ENCODE measurements around the gene RS1. TPM values are rescaled to one million over a fixed set of nuclear protein-coding genes. Genes with fewer than 3 reads are reported as not detected.

RS1 gene
- total RNA-seq, 4 donors from 2014 or later, result not detected

GRCh38 chrX:18676050-18676449, 4.1 kb upstream of the RS1 start:
- no peak overlapping the region for H3K27ac ChIP-seq
- DNase-seq, result no peak
- H3K27me3 ChIP-seq, result no peaks in the 10 kb centered on the region
- TF ChIP-seq, protein P1, sequence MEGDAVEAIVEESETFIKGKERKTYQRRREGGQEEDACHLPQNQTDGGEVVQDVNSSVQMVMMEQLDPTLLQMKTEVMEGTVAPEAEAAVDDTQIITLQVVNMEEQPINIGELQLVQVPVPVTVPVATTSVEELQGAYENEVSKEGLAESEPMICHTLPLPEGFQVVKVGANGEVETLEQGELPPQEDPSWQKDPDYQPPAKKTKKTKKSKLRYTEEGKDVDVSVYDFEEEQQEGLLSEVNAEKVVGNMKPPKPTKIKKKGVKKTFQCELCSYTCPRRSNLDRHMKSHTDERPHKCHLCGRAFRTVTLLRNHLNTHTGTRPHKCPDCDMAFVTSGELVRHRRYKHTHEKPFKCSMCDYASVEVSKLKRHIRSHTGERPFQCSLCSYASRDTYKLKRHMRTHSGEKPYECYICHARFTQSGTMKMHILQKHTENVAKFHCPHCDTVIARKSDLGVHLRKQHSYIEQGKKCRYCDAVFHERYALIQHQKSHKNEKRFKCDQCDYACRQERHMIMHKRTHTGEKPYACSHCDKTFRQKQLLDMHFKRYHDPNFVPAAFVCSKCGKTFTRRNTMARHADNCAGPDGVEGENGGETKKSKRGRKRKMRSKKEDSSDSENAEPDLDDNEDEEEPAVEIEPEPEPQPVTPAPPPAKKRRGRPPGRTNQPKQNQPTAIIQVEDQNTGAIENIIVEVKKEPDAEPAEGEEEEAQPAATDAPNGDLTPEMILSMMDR (IDR thresholded peaks at IDR 0.05), result no peak
- no peak for TF ChIP-seq POLR2A (IDR thresholded peaks at IDR 0.05)
- H3K36me3 ChIP-seq, result no peaks in the 10 kb centered on the region
- no peaks in the 10 kb centered on the region for H3K9me3 ChIP-seq
- no peaks in the 10 kb centered on the region for H3K4me1 ChIP-seq
- no peak overlapping the region for H3K4me3 ChIP-seq

GRCh38 chrX:18674788-18675735, 3.2 kb upstream of the RS1 start:
- Histone ChIP-seq H3K27ac (peak overlapping the region; percentile 88 to 91 (median 89)), H3K9me3 (no peaks in the 10 kb centered on the region), H3K4me3 (peak overlapping the region; percentile 56 to 83 (median 66)), H3K36me3 (no peaks in the 10 kb centered on the region), H3K4me1 (no peaks in the 10 kb centered on the region), H3K27me3 (no peaks in the 10 kb centered on the region)
- peak; percentile 73 to 87 (median 83) for DNase-seq
- peak; percentile 14 to 27 for TF ChIP-seq POLR2A (IDR thresholded peaks at IDR 0.05)
- TF ChIP-seq, protein P1 (IDR thresholded peaks at IDR 0.05), result no peak

DNA sequence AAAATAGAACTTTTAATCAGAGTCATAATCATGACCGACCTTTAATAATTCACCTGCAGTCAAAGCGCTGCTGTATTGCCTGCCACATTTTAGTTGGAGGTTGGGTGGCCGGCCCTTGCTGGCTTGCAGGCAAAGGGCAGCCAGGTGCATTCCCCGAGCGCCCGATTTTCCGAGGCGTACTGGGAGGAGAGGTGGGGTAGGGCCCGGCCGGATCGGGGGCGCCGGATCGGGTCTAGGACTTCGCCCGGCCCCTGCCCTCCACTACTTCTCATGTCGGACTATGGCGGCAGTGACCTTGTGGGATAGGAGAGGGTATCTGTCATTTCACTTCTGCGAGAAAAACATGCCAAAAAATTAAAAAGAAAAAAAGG, 2.5 kb upstream of the RS1 start:
- TF ChIP-seq, protein P1 (IDR thresholded peaks at IDR 0.05), result no peak
- TF ChIP-seq POLR2A (IDR thresholded peaks at IDR 0.05), result no peak
- Histone ChIP-seq H3K9me3 (no peaks in the 10 kb centered on the region), H3K36me3 (no peaks in the 10 kb centered on the region), H3K27ac (peak overlapping the region; percentile 26 to 90 (median 53)), H3K4me1 (no peaks in the 10 kb centered on the region), H3K27me3 (no peaks in the 10 kb centered on the region), H3K4me3 (peak overlapping the region; percentile 56 to 83 (median 66))
- DNase-seq, result peak; percentile 41 to 59 (median 52)

DNA sequence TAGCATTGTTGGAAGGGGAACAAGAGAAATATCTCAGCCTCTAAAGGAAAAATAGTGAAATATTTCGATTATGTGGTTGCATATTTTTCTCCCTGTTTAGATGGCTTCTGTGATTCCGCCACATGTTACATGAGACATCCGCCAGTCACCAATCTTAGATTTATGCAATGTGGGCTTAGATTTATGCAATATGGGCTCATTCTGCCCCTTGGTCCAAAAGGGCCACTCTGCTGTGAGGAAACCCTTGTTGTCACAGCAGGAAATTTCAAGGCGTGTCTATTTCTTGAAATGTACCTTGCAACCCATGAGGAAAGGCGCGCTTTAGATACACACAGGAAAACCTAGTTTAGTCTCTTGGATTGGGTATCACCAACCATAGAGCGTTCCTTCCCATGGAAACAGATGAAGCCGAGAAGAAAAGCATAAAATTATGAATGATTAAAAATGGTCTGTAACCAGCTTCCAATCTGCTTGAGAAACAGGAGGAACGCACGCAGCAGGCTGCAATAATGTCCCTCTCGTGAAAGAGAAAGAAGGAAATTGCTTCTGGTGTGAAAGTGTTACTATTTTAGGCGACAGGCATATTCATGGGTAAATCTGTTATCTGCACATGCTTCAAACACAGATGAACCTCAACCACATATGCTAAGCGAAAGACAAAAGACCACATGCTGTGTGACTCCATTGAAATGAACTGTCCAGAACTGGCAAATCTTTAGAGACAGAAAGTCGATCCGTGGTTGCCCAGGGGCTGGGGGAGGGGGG, 3.7 kb downstream of the RS1 start:
- TF ChIP-seq, protein P1 (IDR thresholded peaks at IDR 0.05), result no peak
- no peak for TF ChIP-seq POLR2A (IDR thresholded peaks at IDR 0.05)
- DNase-seq, result no peak

GRCh38 chrX:18666614-18667013, 5.3 kb downstream of the RS1 start:
- no peak for DNase-seq
- Histone ChIP-seq H3K27ac (no peak overlapping the region), H3K36me3 (no peaks in the 10 kb centered on the region), H3K4me1 (no peaks in the 10 kb centered on the region), H3K4me3 (no peak overlapping the region), H3K9me3 (no peaks in the 10 kb centered on the region), H3K27me3 (no peaks in the 10 kb centered on the region)
- no peak for TF ChIP-seq POLR2A (IDR thresholded peaks at IDR 0.05)
- TF ChIP-seq, protein P1 (IDR thresholded peaks at IDR 0.05), result no peak

More for the DNA sequence above, 3.7 kb downstream of the RS1 start:
- H3K27me3 ChIP-seq, result no peaks in the 10 kb centered on the region
- no peaks in the 10 kb centered on the region for H3K4me1 ChIP-seq
- no peaks in the 10 kb centered on the region for H3K9me3 ChIP-seq
- H3K27ac ChIP-seq, result no peak overlapping the region
- no peaks in the 10 kb centered on the region for H3K36me3 ChIP-seq
- H3K4me3 ChIP-seq, result no peak overlapping the region
